K562 (cell line): ENCODE measurements around the gene SYCP2. TPM values are rescaled to one million over a fixed set of nuclear protein-coding genes. Genes with fewer than 3 reads are reported as not detected.

Source experiments
- ATF1 ChIP-seq, 2 experiments: fragments of 450-650 bp in 1 of 2; IDR thresholded peaks; 2 replicates each; pipeline ENCODE4 v1.6.1; 2016; ENCODE audit warnings: missing compliant biosample characterization in 1 of 2, missing genetic modification characterization in 1 of 2
- CREB1 ChIP-seq, 2 experiments: sonication (generic) in 1 of 2; formaldehyde crosslinking in 1 of 2; IDR thresholded peaks; 2 replicates each; pipeline versions ENCODE4 v1.6.1 to v1.8.0; 2012 to 2022; ENCODE audit warnings: inconsistent platforms in 1 of 2, mild to moderate bottlenecking in 1 of 2, missing genetic modification reagents in 1 of 2, moderate library complexity in 1 of 2
- DIDO1 ChIP-seq: fragments of 450-650 bp; IDR thresholded peaks from 2 replicates; pipeline ENCODE4 v1.6.1; 2016; ENCODE audit warnings: low read depth, missing biosample characterization, missing genetic modification characterization
- E2F6 ChIP-seq, 2 experiments: IDR thresholded peaks; 2 replicates each; pipeline ENCODE4 v1.6.1; 2011; ENCODE audit warnings: borderline replicate concordance in 1 of 2, control low read depth in 1 of 2, low read depth in 1 of 2, low read length in 1 of 2, mild to moderate bottlenecking in 1 of 2, mixed read lengths in 1 of 2, moderate library complexity in 1 of 2; ENCODE audit not compliant: insufficient read depth in 1 of 2, insufficient read length in 1 of 2, poor library complexity in 1 of 2, severe bottlenecking in 1 of 2; ENCODE audit errors: extremely low read depth in 1 of 2
- HDAC3 ChIP-seq: fragments of 450-650 bp; IDR thresholded peaks from 2 replicates; pipeline ENCODE4 v1.6.1; 2018; ENCODE audit warnings: borderline replicate concordance, mild to moderate bottlenecking, moderate library complexity; ENCODE audit not compliant: partially characterized antibody
- POLR3A ChIP-seq: IDR thresholded peaks from 2 replicates; pipeline ENCODE4 v1.6.1; 2011; ENCODE audit warnings: borderline replicate concordance, mild to moderate bottlenecking, moderate library complexity; ENCODE audit not compliant: insufficient read length, insufficient read depth; ENCODE audit errors: extremely low read depth
- RBM14 ChIP-seq: fragments of 200-400 bp; formaldehyde crosslinking; IDR thresholded peaks from 2 replicates; pipeline ENCODE4 v1.6.1; 2018; ENCODE audit warnings: low read depth, mild to moderate bottlenecking, low read length, moderate library complexity, borderline replicate concordance; ENCODE audit not compliant: insufficient read depth
- RNF2 ChIP-seq: sonication (generic); IDR thresholded peaks from 2 replicates; pipeline ENCODE4 v1.6.1; 2016
- SRF ChIP-seq, 2 experiments: fragments of 250-450, 450-650 bp in 1 of 2; sonication (Bioruptor Pico) in 1 of 2; sonication (generic) in 1 of 2; formaldehyde crosslinking; IDR thresholded peaks; 2 replicates each; pipeline versions ENCODE4 v1.5.0 to v1.5.1; 2020 to 2022; ENCODE audit warnings: mild to moderate bottlenecking in 1 of 2, missing genetic modification reagents in 1 of 2
- SUPT5H ChIP-seq: fragments of 450-650 bp; IDR thresholded peaks from 2 replicates; pipeline ENCODE4 v1.6.1; 2016
- THAP7 ChIP-seq: fragments of 250-450 bp; sonication (Bioruptor Pico); IDR thresholded peaks from 2 replicates; pipeline ENCODE4 v1.5.0; 2021
- ZNF184 ChIP-seq: sonication (generic); formaldehyde crosslinking; IDR thresholded peaks from 2 replicates; pipeline ENCODE4 v1.5.0; 2020; ENCODE audit warnings: missing genetic modification reagents
- ZNF316 ChIP-seq: fragments of 450-650 bp; IDR thresholded peaks from 2 replicates; pipeline ENCODE4 v1.6.1; 2016
- polyA plus RNA-seq, 8 experiments: library from polyadenylated mRNA; depleted of rRNA in 4 of 8; stranded (reverse) in 5 of 8; unstranded in 3 of 8; fragments of >200 nt; fragmentation: Nextera tagmentation in 2 of 8; fragmentation: Illumina TruSeq in 1 of 8; extraction: Ambion mirVana in 2 of 8; extraction: Trizol in 1 of 8; gene quantifications; 2 replicates each; pipeline versions ENCODE4 v1.2.1 to v1.2.3, GENCODE V29; 2011 to 2014; ENCODE audit warnings: inconsistent platforms in 1 of 8, missing spikeins in 1 of 8
- total RNA-seq, 7 experiments: library from RNA; depleted of rRNA in 6 of 7; stranded (reverse); fragments of >200 nt in 6 of 7; fragmentation: Illumina TruSeq in 2 of 7; extraction: Trizol in 2 of 7; gene quantifications; 2 replicates each; pipeline versions ENCODE4 v1.2.1 to v1.2.3, GENCODE V29; 2011 to 2021; ENCODE audit warnings: low replicate concordance in 1 of 7
- TF ChIP-seq, protein P1 (sequence below): fragments of 250-450 bp; sonication (Bioruptor Pico); IDR thresholded peaks from 2 replicates; pipeline ENCODE4 v1.4.0; 2020
- TF ChIP-seq, protein P2 (sequence below), 2 experiments: IDR thresholded peaks; 2 replicates each; pipeline ENCODE4 v1.6.1; 2012; ENCODE audit warnings: improper control_type of control experiment in 2 of 2, low read depth in 2 of 2, low read length in 2 of 2, borderline replicate concordance in 1 of 2

Gene SYCP2
- total and polyA plus RNA-seq, 9 of the 15 experiments (the other 6 are each of a cell fraction or from before 2014, with no cell fraction given) = 0.24 to 1.6 (median 0.67) TPM

GRCh38 chr20:59940129-59940955 is 6.9 kb upstream of the SYCP2 start, which contains the start of the genes FAM217B and PPP1R3D (continued):
- TF ChIP-seq, protein P1, sequence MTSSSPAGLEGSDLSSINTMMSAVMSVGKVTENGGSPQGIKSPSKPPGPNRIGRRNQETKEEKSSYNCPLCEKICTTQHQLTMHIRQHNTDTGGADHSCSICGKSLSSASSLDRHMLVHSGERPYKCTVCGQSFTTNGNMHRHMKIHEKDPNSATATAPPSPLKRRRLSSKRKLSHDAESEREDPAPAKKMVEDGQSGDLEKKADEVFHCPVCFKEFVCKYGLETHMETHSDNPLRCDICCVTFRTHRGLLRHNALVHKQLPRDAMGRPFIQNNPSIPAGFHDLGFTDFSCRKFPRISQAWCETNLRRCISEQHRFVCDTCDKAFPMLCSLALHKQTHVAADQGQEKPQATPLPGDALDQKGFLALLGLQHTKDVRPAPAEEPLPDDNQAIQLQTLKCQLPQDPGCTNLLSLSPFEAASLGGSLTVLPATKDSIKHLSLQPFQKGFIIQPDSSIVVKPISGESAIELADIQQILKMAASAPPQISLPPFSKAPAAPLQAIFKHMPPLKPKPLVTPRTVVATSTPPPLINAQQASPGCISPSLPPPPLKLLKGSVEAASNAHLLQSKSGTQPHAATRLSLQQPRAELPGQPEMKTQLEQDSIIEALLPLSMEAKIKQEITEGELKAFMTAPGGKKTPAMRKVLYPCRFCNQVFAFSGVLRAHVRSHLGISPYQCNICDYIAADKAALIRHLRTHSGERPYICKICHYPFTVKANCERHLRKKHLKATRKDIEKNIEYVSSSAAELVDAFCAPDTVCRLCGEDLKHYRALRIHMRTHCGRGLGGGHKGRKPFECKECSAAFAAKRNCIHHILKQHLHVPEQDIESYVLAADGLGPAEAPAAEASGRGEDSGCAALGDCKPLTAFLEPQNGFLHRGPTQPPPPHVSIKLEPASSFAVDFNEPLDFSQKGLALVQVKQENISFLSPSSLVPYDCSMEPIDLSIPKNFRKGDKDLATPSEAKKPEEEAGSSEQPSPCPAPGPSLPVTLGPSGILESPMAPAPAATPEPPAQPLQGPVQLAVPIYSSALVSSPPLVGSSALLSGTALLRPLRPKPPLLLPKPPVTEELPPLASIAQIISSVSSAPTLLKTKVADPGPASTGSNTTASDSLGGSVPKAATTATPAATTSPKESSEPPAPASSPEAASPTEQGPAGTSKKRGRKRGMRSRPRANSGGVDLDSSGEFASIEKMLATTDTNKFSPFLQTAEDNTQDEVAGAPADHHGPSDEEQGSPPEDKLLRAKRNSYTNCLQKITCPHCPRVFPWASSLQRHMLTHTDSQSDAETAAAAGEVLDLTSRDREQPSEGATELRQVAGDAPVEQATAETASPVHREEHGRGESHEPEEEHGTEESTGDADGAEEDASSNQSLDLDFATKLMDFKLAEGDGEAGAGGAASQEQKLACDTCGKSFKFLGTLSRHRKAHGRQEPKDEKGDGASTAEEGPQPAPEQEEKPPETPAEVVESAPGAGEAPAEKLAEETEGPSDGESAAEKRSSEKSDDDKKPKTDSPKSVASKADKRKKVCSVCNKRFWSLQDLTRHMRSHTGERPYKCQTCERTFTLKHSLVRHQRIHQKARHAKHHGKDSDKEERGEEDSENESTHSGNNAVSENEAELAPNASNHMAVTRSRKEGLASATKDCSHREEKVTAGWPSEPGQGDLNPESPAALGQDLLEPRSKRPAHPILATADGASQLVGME (CRISPR knock-in tag) = 0 out of 2 replicates have a peak, but pooled peaks have one; percentile 66
- TF ChIP-seq SUPT5H (peak; percentile 82), CREB1 (IDR thresholded peaks at IDR 0.05) (peak; percentile 43; the same call in 1 of the 2 replicates), CREB1 (CRISPR knock-in tag; IDR thresholded peaks at IDR 0.05) (peak; percentile 24; the same call in 1 of the 2 replicates), ZNF184 (no peak), HDAC3 (no peak), DIDO1 (tag) (no peak), ZNF316 (0 out of 2 replicates have a peak, but pooled peaks have one; percentile 27), SRF (CRISPR knock-in tag; IDR thresholded peaks at IDR 0.05) (peak in 1 of 2 experiments; percentile 6; a peak in 1 of 4 replicates), RNF2 (no peak), POLR3A (no peak), E2F6 (IDR thresholded peaks at IDR 0.05; ENCODE audit: borderline replicate concordance in 1 of 2, extremely low read depth in 1 of 2, insufficient read depth in 1 of 2, insufficient read length in 1 of 2, low read depth in 1 of 2, low read length in 1 of 2, poor library complexity in 1 of 2, severe bottlenecking in 1 of 2) (peak; percentile 59 to 83), RBM14 (no peak), THAP7 (CRISPR knock-in tag) (peak; percentile 46; the same call in 1 of the 2 replicates), ATF1 (CRISPR knock-in tag; IDR thresholded peaks at IDR 0.05) (no peak), ATF1 (tag; IDR thresholded peaks at IDR 0.05) (peak; percentile 93)
- TF ChIP-seq, protein P2, sequence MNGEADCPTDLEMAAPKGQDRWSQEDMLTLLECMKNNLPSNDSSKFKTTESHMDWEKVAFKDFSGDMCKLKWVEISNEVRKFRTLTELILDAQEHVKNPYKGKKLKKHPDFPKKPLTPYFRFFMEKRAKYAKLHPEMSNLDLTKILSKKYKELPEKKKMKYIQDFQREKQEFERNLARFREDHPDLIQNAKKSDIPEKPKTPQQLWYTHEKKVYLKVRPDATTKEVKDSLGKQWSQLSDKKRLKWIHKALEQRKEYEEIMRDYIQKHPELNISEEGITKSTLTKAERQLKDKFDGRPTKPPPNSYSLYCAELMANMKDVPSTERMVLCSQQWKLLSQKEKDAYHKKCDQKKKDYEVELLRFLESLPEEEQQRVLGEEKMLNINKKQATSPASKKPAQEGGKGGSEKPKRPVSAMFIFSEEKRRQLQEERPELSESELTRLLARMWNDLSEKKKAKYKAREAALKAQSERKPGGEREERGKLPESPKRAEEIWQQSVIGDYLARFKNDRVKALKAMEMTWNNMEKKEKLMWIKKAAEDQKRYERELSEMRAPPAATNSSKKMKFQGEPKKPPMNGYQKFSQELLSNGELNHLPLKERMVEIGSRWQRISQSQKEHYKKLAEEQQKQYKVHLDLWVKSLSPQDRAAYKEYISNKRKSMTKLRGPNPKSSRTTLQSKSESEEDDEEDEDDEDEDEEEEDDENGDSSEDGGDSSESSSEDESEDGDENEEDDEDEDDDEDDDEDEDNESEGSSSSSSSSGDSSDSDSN (IDR thresholded peaks at IDR 0.05; ENCODE audit: borderline replicate concordance in 1 of 2, low read depth in 2 of 2, low read length in 2 of 2) = peak; percentile 32 to 59; a peak in 1 of 4 replicates
